Stomach (tissue), 9 donors: ENCODE results near the gene VRTN. TPM values are rescaled to one million over a fixed set of nuclear protein-coding genes. Genes with fewer than 3 reads are reported as not detected.

Experiments
- DNase-seq, 2 donors: peaks; one replicate each; pipeline versions ENCODE4 v3.0.0 to v3.0.0-alpha.2; 2013 to 2019
- H3K27ac ChIP-seq, 5 donors: fragments of 200-600 bp in 4 of 5; sonication (generic) in 4 of 5; one replicate each; pipeline ENCODE4 v1.5.1; 2013 to 2019; ENCODE audit warnings: mild to moderate bottlenecking in 1 of 5, moderate library complexity in 1 of 5
- H3K27me3 ChIP-seq, 3 donors: fragments of 200-600 bp; sonication (generic); one replicate each; pipeline ENCODE4 v1.5.1; 2017 to 2019; ENCODE audit warnings: mixed run types in 1 of 3
- H3K36me3 ChIP-seq, 4 donors: fragments of 200-600 bp; sonication (generic); 1 replicate in 3 of 4; 2 replicates in 1 of 4; pipeline ENCODE4 v1.5.1; 2016 to 2019
- H3K4me1 ChIP-seq, 4 donors: fragments of 200-600 bp; sonication (generic); one replicate each; pipeline ENCODE4 v1.5.1; 2016 to 2019
- H3K4me3 ChIP-seq, 4 donors: fragments of 200-600 bp; sonication (generic) in 3 of 4; one replicate each; pipeline ENCODE4 v1.5.1; 2016 to 2019; ENCODE audit warnings: mild to moderate bottlenecking in 1 of 4
- H3K9me3 ChIP-seq, 4 donors: fragments of 200-600 bp; sonication (generic); one replicate each; pipeline ENCODE4 v1.5.1; 2016 to 2019
- EP300 ChIP-seq: sonication (generic); formaldehyde crosslinking; IDR thresholded peaks from one replicate; pipeline ENCODE4 v1.6.1; 2017; ENCODE audit warnings: antibody characterized with exemption
- POLR2A ChIP-seq, 4 donors: fragments of 450-650 bp; IDR thresholded peaks; one replicate each; pipeline ENCODE4 v1.6.1; 2016; ENCODE audit warnings: antibody characterized with exemption in 4 of 4, control low read depth in 2 of 4, mild to moderate bottlenecking in 1 of 4, moderate library complexity in 1 of 4
- POLR2AphosphoS5 ChIP-seq, 3 donors: sonication (generic); formaldehyde crosslinking; IDR thresholded peaks; one replicate each; pipeline ENCODE4 v1.6.1; 2016; ENCODE audit warnings: antibody characterized with exemption in 3 of 3
- WGBS, 5 donors: extraction: QIAGEN DNeasy Blood & Tissue Kit in 3 of 5; methylation state at CpG; one replicate each; pipeline versions ENCODE4 v1.1.5 to v1.1.7; 2013 to 2018; 5-methylcytosine and 5-hydroxymethylcytosine counted together
- intact Hi-C: fragments of 100-400 bp; cut with DNase I; formaldehyde crosslinking; loops from one replicate; pipeline ENCODE4 v1.15.1; 2023; ENCODE audit warnings: low total_unique reads
- polyA plus RNA-seq, 3 donors: library from polyadenylated mRNA; stranded (reverse); fragments of 200-250 nt; gene quantifications; one replicate each; pipeline ENCODE4 v1.2.3, GENCODE V29; 2013
- total RNA-seq, 5 donors: library from RNA; depleted of rRNA; stranded (reverse); fragments of >200 nt; gene quantifications; one replicate each; pipeline versions ENCODE4 v1.1.0 to v1.2.3, GENCODE V29; 2014 to 2016
- TF ChIP-seq, protein P1 (sequence below), 7 experiments: fragments of 450-650 bp in 4 of 7; fragments of 200-600 bp in 3 of 7; sonication (generic) in 3 of 7; IDR thresholded peaks; one replicate each; pipeline ENCODE4 v1.5.1; 2016 to 2019; ENCODE audit warnings: antibody characterized with exemption in 7 of 7, control low read depth in 2 of 7, mild to moderate bottlenecking in 1 of 7
- donor health status: healthy with polysubstance abuse.
- donor health status: Bipolar disorder and iron deficiency.
- donor health status: healthy.

VRTN gene
- total and polyA plus RNA-seq, 8 donors: not detected

DNA sequence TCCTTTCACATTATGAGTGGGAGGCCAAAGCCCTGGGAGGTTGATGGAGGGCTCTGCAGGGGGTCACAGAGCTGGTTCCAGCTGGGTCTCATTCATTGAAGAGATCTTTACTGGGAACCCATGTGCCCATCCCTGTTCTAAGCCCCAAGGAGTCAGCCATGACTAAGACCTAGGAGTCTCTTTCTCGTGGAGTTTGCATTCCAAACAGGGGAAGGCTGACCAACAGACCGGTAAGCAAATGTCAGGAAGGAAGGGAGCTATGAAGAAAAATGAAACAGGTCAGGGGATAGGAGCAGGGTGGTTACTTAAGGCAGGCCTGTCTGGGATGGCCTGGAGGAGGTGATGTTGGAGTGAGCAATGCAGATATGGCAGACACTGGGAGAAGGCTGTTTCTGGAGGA lies 46.3 kb downstream of the VRTN start:
- no peaks in the 10 kb centered on the region for H3K4me1 ChIP-seq
- H3K27ac ChIP-seq: no peak overlapping the region
- no peak overlapping the region for H3K4me3 ChIP-seq
- WGBS, 5 donors: 23 to 58% (median 39%) methylated on average over 2 of the region's 2 CpGs
- no peaks in the 10 kb centered on the region for H3K36me3 ChIP-seq
- DNase-seq: no peak
- TF ChIP-seq EP300 (no peak), POLR2A (IDR thresholded peaks at IDR 0.05) (no peak), POLR2AphosphoS5 (IDR thresholded peaks at IDR 0.05) (no peak)
- TF ChIP-seq, protein P1, sequence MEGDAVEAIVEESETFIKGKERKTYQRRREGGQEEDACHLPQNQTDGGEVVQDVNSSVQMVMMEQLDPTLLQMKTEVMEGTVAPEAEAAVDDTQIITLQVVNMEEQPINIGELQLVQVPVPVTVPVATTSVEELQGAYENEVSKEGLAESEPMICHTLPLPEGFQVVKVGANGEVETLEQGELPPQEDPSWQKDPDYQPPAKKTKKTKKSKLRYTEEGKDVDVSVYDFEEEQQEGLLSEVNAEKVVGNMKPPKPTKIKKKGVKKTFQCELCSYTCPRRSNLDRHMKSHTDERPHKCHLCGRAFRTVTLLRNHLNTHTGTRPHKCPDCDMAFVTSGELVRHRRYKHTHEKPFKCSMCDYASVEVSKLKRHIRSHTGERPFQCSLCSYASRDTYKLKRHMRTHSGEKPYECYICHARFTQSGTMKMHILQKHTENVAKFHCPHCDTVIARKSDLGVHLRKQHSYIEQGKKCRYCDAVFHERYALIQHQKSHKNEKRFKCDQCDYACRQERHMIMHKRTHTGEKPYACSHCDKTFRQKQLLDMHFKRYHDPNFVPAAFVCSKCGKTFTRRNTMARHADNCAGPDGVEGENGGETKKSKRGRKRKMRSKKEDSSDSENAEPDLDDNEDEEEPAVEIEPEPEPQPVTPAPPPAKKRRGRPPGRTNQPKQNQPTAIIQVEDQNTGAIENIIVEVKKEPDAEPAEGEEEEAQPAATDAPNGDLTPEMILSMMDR (IDR thresholded peaks at IDR 0.05): no peak
- H3K27me3 ChIP-seq: peaks cover 0 to 51% (median 6%) of the 10 kb centered on the region in 3 donors
- H3K9me3 ChIP-seq: no peaks in the 10 kb centered on the region
- intact Hi-C loops: no loop called here

DNA sequence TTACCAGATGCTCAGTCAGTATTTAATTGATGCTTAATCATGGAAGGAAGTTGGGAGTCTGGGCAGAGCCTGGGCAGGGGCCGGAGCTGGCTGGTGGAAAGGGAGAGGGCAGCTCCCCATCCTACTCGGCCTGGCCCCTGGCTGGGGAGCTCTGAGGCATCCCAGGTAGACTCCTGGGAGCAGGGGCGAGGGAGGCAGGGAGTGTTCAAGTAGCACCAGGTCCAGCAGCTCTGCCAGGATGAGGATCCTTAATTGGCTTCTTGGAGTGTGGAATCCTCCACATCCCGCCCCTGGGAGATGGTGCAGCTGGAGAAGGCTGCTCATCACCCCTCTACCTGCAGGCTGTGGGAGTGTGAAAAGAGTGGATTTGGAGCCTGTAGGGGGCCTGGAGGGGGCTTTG lies 46.8 kb downstream of the VRTN start:
- Histone ChIP-seq H3K4me1 (no peaks in the 10 kb centered on the region), H3K36me3 (no peaks in the 10 kb centered on the region), H3K27me3 (peaks cover 0 to 56% (median 6%) of the 10 kb centered on the region in 3 donors), H3K27ac (no peak overlapping the region), H3K4me3 (no peak overlapping the region), H3K9me3 (no peaks in the 10 kb centered on the region)
- no peak for DNase-seq
- intact Hi-C loops: no loop called here
- TF ChIP-seq POLR2AphosphoS5 (IDR thresholded peaks at IDR 0.05) (no peak), EP300 (no peak)
- 43 to 63% (median 57%) methylated on average over 2 to 4 of the region's 4 CpGs for WGBS, 5 donors

DNA sequence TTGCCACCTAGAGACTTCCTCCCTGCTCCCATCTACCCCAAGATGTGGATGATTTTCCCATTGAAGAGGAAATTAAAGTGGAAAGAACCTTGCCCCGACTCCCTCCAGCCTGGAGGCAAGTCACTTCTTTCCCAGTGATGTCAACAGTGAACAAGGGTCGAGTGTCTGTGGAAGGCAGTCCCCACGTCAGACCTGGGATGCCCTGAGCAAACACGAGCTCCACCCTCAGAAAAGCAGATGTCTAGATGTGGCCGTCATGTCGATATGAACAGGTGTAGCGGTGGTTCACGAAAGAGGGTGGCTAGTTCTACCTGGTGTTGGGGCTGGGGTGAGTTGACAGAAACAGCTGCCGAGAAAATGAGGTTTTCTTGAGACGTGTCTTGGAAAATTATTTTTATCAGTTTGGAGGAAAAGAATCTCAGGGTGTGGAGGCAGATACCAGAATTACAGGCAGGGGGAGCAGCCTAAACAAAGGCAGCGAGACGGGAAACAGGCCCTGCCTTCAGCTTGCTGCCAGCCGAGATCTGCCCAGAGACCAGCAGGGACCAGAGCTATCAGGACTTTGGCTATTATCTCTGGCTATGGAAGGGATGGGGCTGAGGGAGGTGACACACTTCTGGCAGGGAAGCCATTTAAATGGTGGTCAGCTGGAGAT lies 51.9 kb downstream of the VRTN start:
- no peak overlapping the region for H3K4me3 ChIP-seq
- TF ChIP-seq POLR2A (IDR thresholded peaks at IDR 0.05) (no peak), POLR2AphosphoS5 (IDR thresholded peaks at IDR 0.05) (no peak), EP300 (no peak)
- TF ChIP-seq, protein P1 (IDR thresholded peaks at IDR 0.05): no peak
- H3K36me3 ChIP-seq: no peaks in the 10 kb centered on the region
- intact Hi-C loops: no loop called here
- 33 to 37% (median 36%) methylated on average over 13 of the region's 13 CpGs for WGBS, 5 donors
- no peak overlapping the region for H3K27ac ChIP-seq
- H3K4me1 ChIP-seq: peaks cover 11 to 20% (median 14%) of the 10 kb centered on the region in 4 donors
- peaks cover 0 to 72% (median 10%) of the 10 kb centered on the region in 3 donors for H3K27me3 ChIP-seq
- DNase-seq: peak in 1 of 2 donors; percentile 28
- H3K9me3 ChIP-seq: no peaks in the 10 kb centered on the region

DNA sequence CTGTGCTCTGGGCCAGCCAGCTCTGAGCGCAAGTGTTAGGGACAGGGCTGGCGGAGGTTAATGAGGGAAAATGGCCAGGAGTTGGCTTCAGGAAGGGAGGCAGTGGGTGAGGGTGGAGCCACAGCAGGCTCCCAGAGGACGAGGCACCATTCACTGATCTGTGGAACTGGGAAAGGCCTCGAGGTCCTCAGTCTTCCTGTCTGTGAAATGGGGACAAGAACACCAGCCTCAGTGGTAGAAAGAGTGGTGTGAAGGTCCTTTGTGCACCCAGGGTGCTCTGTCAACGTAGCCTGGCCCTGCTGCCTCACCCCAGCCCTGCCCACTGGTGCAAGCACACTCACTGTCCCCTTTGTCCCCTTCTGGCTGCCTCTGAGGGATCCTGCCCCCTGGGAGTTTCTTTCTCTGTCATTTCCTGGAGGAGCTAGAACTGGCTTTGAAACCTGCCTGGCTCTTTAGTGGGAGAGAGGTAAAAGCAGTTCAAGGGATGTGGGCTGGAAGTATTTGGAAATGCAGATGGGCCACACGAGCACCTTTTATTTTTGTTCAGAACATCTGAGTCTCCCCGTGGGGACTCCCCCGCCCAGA lies 52.7 kb downstream of the VRTN start:
- H3K27ac ChIP-seq: peak overlapping the region in 1 of 5 donors; percentile 2
- no peaks in the 10 kb centered on the region for H3K36me3 ChIP-seq
- intact Hi-C loops: no loop called here
- DNase-seq: peak in 1 of 2 donors; percentile 42
- TF ChIP-seq POLR2A (IDR thresholded peaks at IDR 0.05) (no peak), EP300 (no peak), POLR2AphosphoS5 (IDR thresholded peaks at IDR 0.05) (no peak)
- TF ChIP-seq, protein P1 (IDR thresholded peaks at IDR 0.05): no peak
- 38 to 40% (median 39%) methylated on average over 7 to 8 of the region's 8 CpGs for WGBS, 5 donors
- H3K9me3 ChIP-seq: no peaks in the 10 kb centered on the region
- H3K4me1 ChIP-seq: peaks cover 11 to 20% (median 14%) of the 10 kb centered on the region in 4 donors
- peaks cover 0 to 73% (median 14%) of the 10 kb centered on the region in 3 donors for H3K27me3 ChIP-seq
- peak overlapping the region in 3 of 4 donors; percentile 4 to 18 (median 4) for H3K4me3 ChIP-seq
